WTC11 (cell line): ENCODE data around the gene DNAJC7. TPM values are rescaled to one million over a fixed set of nuclear protein-coding genes. Genes with fewer than 3 reads are reported as not detected.
"Not testable (repeated sequence)": the region's sequence is repeated elsewhere in the genome, so short reads cannot be mapped to it uniquely, and the experiment has no call there.

Experiments
- ATAC-seq: fragments of 200-7000 bp; cut with Tn5 transposase; 2 replicates; pipeline ENCODE4 v1.10.0; 2021; ENCODE audit warnings: mild to moderate bottlenecking, moderate library complexity
- CTCF ChIA-PET: fragments of 300-600 bp; sonication (Branson Sonifier 250); formaldehyde crosslinking; loops from one replicate; lab custom pipeline; 2021; ENCODE audit warnings: antibody characterized with exemption; lab: Charles Lee
- POLR2A ChIA-PET: fragments of 350-600 bp; sonication (Branson Sonifier 250); formaldehyde crosslinking; loops from one replicate; lab custom pipeline; 2021; ENCODE audit warnings: antibody characterized with exemption; lab: Charles Lee
- DNase-seq: peaks from one replicate; pipeline ENCODE4 v3.0.0; 2021; ENCODE audit warnings: low spot score
- H3K27ac Mint-ChIP-seq: 2 replicates; pipeline ENCODE4 v1.8.0; 2021; ENCODE audit warnings: mixed read lengths
- H3K27me3 Mint-ChIP-seq: 2 replicates; pipeline ENCODE4 v1.8.0; 2021; ENCODE audit warnings: low read depth, mild to moderate bottlenecking, moderate library complexity, mixed read lengths
- H3K36me3 Mint-ChIP-seq: 2 replicates; pipeline ENCODE4 v1.8.0; 2021; ENCODE audit warnings: mixed read lengths
- H3K4me1 Mint-ChIP-seq: 2 replicates; pipeline ENCODE4 v1.8.0; 2022; ENCODE audit warnings: mixed read lengths
- H3K4me3 Mint-ChIP-seq: 2 replicates; pipeline ENCODE4 v1.8.0; 2021; ENCODE audit warnings: mild to moderate bottlenecking, moderate library complexity, mixed read lengths
- H3K9me3 Mint-ChIP-seq: 2 replicates; pipeline ENCODE4 v1.8.0; 2021; ENCODE audit warnings: mixed read lengths
- AR ChIP-seq: fragments of 250-450 bp; sonication (Bioruptor Pico); IDR thresholded peaks from 2 replicates; pipeline ENCODE4 v1.9.0; 2021; ENCODE audit warnings: mild to moderate bottlenecking
- ATF3 ChIP-seq: sonication (generic); formaldehyde crosslinking; conservative IDR thresholded peaks from 2 replicates; pipeline ENCODE4 v1.8.1; 2022; ENCODE audit warnings: mild to moderate bottlenecking, missing genetic modification reagents
- ERG ChIP-seq: fragments of 250-450 bp; sonication (Bioruptor Pico); IDR thresholded peaks from 2 replicates; pipeline ENCODE4 v1.8.0; 2021; ENCODE audit warnings: mild to moderate bottlenecking
- FOXJ3 ChIP-seq: sonication (generic); formaldehyde crosslinking; IDR thresholded peaks from 2 replicates; pipeline ENCODE4 v1.9.0; 2021; ENCODE audit warnings: missing genetic modification reagents, mild to moderate bottlenecking, borderline replicate concordance
- GABPB1 ChIP-seq: sonication (generic); formaldehyde crosslinking; IDR thresholded peaks from 2 replicates; pipeline ENCODE4 v1.8.1; 2023; ENCODE audit warnings: mild to moderate bottlenecking, missing genetic modification reagents
- GRHL2 ChIP-seq: fragments of 250-450 bp; sonication (Bioruptor Pico); IDR thresholded peaks from 2 replicates; pipeline ENCODE4 v1.8.0; 2022; ENCODE audit warnings: mild to moderate bottlenecking, moderate library complexity; ENCODE audit not compliant: insufficient replicate concordance, severe bottlenecking
- HMGXB4 ChIP-seq: sonication (generic); formaldehyde crosslinking; IDR thresholded peaks from 2 replicates; pipeline ENCODE4 v1.8.1; 2023; ENCODE audit warnings: mild to moderate bottlenecking, moderate library complexity, missing genetic modification reagents
- NFE2L1 ChIP-seq: sonication (generic); formaldehyde crosslinking; IDR thresholded peaks from 2 replicates; pipeline ENCODE4 v1.8.1; 2023; ENCODE audit warnings: missing genetic modification reagents
- NFYB ChIP-seq: sonication (generic); formaldehyde crosslinking; conservative IDR thresholded peaks from 2 replicates; pipeline ENCODE4 v1.8.0; 2022; ENCODE audit warnings: low read depth, missing genetic modification reagents
- PRDM15 ChIP-seq: sonication (generic); formaldehyde crosslinking; IDR thresholded peaks from 2 replicates; pipeline ENCODE4 v1.8.0; 2022; ENCODE audit warnings: missing genetic modification reagents
- SOX15 ChIP-seq: fragments of 250-450 bp; sonication (Bioruptor Pico); IDR thresholded peaks from 2 replicates; pipeline ENCODE4 v1.9.0; 2021; ENCODE audit warnings: mild to moderate bottlenecking
- TEAD1 ChIP-seq: sonication (generic); formaldehyde crosslinking; IDR thresholded peaks from 2 replicates; pipeline ENCODE4 v1.8.0; 2022; ENCODE audit warnings: mild to moderate bottlenecking, missing genetic modification reagents
- TEAD4 ChIP-seq: sonication (generic); formaldehyde crosslinking; IDR thresholded peaks from 2 replicates; pipeline ENCODE4 v1.8.0; 2022; ENCODE audit warnings: mild to moderate bottlenecking, missing genetic modification reagents
- TP53 ChIP-seq: sonication (generic); formaldehyde crosslinking; IDR thresholded peaks from 2 replicates; pipeline ENCODE4 v1.8.1; 2023; ENCODE audit warnings: mild to moderate bottlenecking, missing genetic modification reagents
- ZNF263 ChIP-seq: sonication (generic); formaldehyde crosslinking; IDR thresholded peaks from 2 replicates; pipeline ENCODE4 v1.8.1; 2022; ENCODE audit warnings: low read depth, mild to moderate bottlenecking, moderate library complexity, missing genetic modification reagents
- ZNF317 ChIP-seq: sonication (generic); formaldehyde crosslinking; IDR thresholded peaks from 2 replicates; pipeline ENCODE4 v1.8.1; 2023; ENCODE audit warnings: low read depth, mild to moderate bottlenecking, moderate library complexity, missing genetic modification reagents, borderline replicate concordance
- total RNA-seq: library from RNA; stranded (reverse); gene quantifications from 3 replicates; pipeline ENCODE4 v1.2.3, GENCODE V29; 2021

DNAJC7 gene
- total RNA-seq, 1 experiment from 2014 or later, result 140 TPM

- Mint-ChIP-seq H3K27me3 (no peaks in the 10 kb centered on the region), H3K36me3 (peaks cover 22% of the 10 kb centered on the region), H3K4me3 (no peak overlapping the region), H3K4me1 (peaks cover 47% of the 10 kb centered on the region), H3K9me3 (no peaks in the 10 kb centered on the region), H3K27ac (peak overlapping the region; percentile 95)
- no peak for DNase-seq
- ChIA-PET POLR2A (no interaction called here), CTCF (interaction anchor here (1.2 to 2.5 kb wide), 4 partner anchors 14 to 224 kb away, joined by 3 to 10 read pairs (median 5); partner anchors contain the start of gene JUP)
- TF ChIP-seq TEAD4, result no peak
- TF ChIP-seq NFYB (CRISPR knock-in tag), result 0 out of 2 replicates have a peak, but pooled peaks have one; percentile 18
- no peak for TF ChIP-seq SOX15 (CRISPR knock-in tag)
- TF ChIP-seq GABPB1 (CRISPR knock-in tag), result no peak
- TF ChIP-seq HMGXB4 (CRISPR knock-in tag), result no peak
- TF ChIP-seq TP53 (CRISPR knock-in tag), result no peak
- no peak for TF ChIP-seq NFE2L1 (CRISPR knock-in tag)
- ATAC-seq, result peak; percentile 7; the same call in 1 of the 2 replicates
These were observed 6.2 kb downstream of the DNAJC7 start for GRCh38 chr17:42010898-42011516.

- H3K9me3 Mint-ChIP-seq, POLR2A ChIA-PET, H3K4me3 Mint-ChIP-seq, H3K27me3 Mint-ChIP-seq, DNase-seq, ATAC-seq: not testable (repeated sequence)
- Mint-ChIP-seq H3K4me1 (peaks cover 40% of the 10 kb centered on the region), H3K36me3 (peaks cover 22% of the 10 kb centered on the region), H3K27ac (peak overlapping the region; percentile 71)
- CTCF ChIA-PET, result interaction anchor here (1.2 kb wide), 1 partner anchor 15 kb away, joined by 3 read pairs; no protein-coding TSS in a partner anchor
These were observed 7.0 kb downstream of the DNAJC7 start for GRCh38 chr17:42010266-42010680.

GRCh38 chr17:42009170-42009569, 8.1 kb downstream of the DNAJC7 start:
- TF ChIP-seq ATF3 (no peak), TEAD1 (CRISPR knock-in tag) (no peak), FOXJ3 (no peak), HMGXB4 (CRISPR knock-in tag) (no peak), GRHL2 (CRISPR knock-in tag) (no peak), TP53 (CRISPR knock-in tag) (no peak), ZNF263 (CRISPR knock-in tag) (no peak), ERG (no peak), PRDM15 (no peak), ZNF317 (CRISPR knock-in tag) (no peak), AR (no peak)
- ChIA-PET POLR2A (interaction anchor here (2.3 kb wide), 1 partner anchor 8 kb away, joined by 7 read pairs; the partner anchor contains the start of gene DNAJC7), CTCF (interaction anchor here (1.0 to 1.2 kb wide), 3 partner anchors 11 to 21 kb away, joined by 3 to 6 read pairs (median 3); partner anchors contain the start of gene NKIRAS2)
- ATAC-seq (0 out of 2 replicates have a peak, but pooled peaks have one; percentile 12), DNase-seq (no peak)
- H3K9me3 Mint-ChIP-seq, result no peaks in the 10 kb centered on the region
- peaks cover 19% of the 10 kb centered on the region for H3K36me3 Mint-ChIP-seq
- no peaks in the 10 kb centered on the region for H3K27me3 Mint-ChIP-seq
- H3K27ac Mint-ChIP-seq, result peak overlapping the region; percentile 80
- H3K4me3 Mint-ChIP-seq, result no peak overlapping the region
- H3K4me1 Mint-ChIP-seq, result peaks cover 36% of the 10 kb centered on the region
